Medulla oblongata (tissue), 1 donor: ENCODE results near the gene DPP9.
A peak's percentile ranks its signal among the peaks of the same experiment; 100 is the strongest.
"Not testable (repeated sequence)": the region's sequence is repeated elsewhere in the genome, so short reads cannot be mapped to it uniquely, and the experiment has no call there.

Experiments used
- DNase-seq: peaks from one replicate; pipeline ENCODE4 v3.0.0-alpha.2; 2015; ENCODE audit errors: extremely low spot score

The DPP9 gene

DNA sequence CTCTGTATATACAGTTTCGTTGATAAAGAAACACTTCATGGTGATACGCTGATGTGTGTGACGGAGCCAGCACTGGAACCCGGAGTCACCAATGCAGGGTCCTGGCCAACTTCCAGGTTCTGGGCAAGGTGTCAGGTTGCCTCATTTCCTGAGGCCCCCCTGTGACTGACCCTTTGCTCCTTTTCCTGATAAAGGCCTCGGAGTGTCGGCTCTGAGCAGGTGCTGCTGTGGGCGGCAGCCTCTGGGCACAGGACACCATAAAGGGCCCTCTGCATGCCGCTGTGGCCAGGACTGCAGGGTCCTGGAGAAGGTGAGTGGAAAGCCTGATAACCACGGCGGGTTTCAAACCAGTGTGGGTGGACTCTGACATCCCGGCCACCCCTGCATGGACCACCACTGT is 36.2 kb downstream of the DPP9 start:
- no peak for DNase-seq

- DNase-seq, result no peak
These were observed 36.9 kb downstream of the DPP9 start for GRCh38 chr19:4686700-4687099.

- DNase-seq, result peak; percentile 21
These were observed 39.1 kb downstream of the DPP9 start for GRCh38 chr19:4684312-4685095.

GRCh38 chr19:4682417-4683200 is 41.0 kb downstream of the DPP9 start:
- no peak for DNase-seq

DNA sequence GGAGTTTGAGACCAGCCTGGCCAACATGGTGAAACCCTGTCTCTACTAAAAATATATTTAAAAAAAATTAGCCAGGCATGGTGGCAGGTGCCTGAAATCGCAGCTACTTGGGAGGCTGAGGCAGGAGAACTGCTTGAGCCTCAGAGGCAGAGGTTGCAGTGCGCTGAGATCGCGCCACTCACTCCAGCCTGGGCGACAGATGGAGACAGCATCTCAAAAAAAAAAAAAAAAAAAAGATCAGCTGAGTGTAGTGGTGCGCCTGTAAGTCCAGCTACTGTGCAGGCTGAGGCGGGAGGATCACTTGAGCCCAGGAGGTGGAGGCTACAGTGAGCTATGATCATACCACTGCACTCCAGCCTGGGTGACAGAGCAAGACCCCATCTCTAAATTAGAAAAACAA is 43.6 kb downstream of the DPP9 start:
- not testable (repeated sequence) for DNase-seq

GRCh38 chr19:4678881-4679790 is 44.5 kb downstream of the DPP9 start:
- no peak for DNase-seq

DNA sequence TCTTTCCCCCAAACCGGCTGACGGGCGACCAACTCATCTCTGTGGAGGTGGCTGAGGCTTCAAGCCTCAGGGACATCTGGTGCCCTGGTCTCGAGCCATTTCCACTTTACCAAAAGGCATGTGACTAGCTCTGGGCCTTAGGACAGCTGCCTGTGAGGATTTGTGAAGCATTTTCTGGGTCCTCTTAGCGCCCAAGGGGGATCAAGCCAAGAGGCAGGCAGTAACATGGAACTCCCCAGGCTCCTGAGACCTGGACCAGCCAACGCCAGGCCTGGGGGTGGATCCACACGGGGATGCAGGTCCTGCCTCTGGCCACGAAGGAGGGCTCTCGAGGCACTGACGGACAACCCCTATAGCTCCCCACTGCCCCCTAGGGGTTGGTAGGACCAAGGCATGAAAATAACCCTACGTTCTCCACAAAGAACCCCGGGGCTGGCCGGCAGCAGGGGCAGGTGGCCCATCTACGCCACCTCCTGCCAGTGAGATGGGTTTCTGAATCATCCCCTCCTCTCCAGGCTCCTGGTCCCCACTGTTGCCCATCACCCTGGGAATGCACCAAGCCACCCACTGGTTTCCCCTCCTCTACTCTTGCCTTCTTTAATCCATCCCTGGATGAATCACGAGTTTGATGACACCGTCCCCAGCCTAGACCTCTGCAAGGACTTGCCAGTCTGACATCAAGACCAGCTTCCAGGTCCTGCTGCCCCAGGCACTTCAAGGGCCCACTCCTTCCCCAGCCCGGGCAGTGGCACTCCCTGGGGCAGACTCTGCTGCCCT is 46.5 kb downstream of the DPP9 start:
- peak; percentile 14 for DNase-seq

DNA sequence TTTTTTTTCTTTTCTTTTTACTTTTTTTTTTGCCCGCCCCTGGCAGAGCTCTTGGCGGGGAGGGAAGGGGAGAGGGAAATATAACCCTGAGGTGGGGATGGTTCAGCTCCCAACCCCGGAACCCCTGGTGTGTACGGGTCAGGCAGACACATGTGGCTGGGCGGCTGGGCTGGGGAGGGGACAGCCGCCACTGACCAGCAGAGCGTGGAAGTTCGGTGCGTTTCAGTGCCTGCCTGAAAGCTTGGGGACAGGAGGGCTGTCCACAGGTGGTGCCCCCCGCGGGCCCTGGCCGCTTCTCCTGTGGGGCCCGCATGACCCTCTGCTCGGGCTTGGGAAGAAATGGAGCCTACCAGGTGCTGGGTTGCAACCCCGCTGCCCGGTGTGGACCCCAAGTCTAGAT is 48.3 kb downstream of the DPP9 start:
- DNase-seq, result no peak

GRCh38 chr19:4673726-4674125 is 49.9 kb downstream of the DPP9 start:
- DNase-seq, result no peak

DNA sequence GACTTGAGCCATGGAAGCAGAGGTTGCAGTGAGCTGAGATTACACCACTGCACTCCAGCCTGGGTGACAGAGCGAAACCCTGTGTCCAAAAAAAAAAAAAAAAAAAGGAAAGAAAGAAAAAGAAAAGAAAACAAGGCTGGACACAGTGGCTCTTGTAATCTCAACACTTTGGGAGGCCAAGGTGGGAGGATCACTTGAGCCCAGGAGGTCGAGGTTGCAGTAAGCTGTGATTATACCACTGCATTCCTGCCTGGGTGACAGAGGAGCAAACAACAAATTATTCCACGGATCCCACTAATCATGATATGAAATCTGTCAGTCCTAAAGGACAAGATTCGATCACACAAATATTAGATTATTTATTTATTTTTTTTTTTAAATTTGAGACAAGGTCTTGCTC is 50.4 kb downstream of the DPP9 start:
- DNase-seq, result no peak

DNA sequence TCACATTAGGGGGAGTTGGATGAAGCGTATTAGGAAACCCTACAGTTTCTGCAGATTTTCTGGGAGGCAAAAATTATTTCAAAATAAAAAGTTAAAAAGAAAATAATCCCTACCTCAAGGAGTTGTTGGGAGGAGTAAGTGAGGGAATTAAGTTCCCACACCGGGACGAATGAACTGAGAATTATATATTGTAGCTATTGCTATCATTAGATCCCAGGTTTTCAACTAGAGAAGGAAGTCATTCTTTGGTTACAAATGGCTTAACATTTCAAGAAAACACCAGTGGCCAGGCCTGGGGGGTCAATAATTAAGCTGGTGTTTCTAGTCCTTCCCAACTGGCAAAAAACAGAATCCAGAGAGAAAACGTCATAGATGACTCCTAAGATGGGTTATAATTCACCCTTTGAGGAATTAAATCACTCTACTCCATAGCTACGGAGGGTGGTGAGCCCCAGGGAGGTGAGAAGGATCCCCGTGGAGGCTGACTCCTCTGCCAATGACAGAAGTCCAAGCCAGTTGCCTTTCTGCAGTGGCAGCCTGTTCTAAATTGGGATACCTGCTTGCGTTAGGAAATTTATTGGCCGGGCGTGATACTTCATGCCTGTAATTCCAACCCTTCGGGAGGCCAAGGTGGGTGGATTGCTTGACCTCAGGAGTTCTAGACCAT is 52.3 kb downstream of the DPP9 start:
- no peak for DNase-seq

DNA sequence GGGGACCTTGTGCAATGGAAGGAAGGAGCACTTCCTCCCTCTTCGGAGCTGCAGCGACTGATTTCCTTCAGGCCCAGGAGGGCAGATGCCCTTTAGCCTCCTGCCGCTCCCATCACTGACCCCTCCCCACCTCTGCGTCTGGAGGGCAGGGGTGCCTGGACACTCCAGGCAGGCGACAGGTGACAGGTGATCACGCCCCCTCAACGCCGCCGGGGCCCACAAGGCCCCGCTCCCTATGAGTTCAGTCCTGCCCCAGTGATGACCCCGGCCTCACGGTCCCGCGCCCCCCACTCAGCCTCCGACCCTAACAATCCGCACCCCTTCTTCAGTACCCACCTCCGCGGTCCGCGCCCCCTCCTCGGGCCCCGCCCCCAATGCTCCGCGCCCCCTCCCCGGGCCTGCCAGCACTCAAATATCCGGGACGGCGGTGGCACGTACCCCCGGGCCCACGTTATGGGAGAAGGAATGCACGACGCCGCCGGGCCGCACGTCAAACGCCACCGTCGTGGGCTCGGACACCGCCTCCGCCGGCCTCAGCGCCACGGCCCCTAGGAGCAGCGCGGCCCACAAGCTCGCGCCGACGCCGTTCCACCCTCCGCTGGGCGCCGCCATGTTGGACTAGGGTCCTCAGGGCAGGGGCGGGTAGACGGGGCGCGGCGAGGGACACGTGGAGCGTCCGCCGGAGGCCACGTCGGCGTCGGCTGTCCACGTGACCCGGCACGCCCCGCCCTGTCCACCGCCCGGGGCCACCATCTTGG is 53.7 kb downstream of the DPP9 start, which contains the start of gene MYDGF:
TSS of gene MYDGF (minus strand) at position 620 of the 758 bp plus-strand sequence. CDS start at position 612, 8 bp downstream.
- DNase-seq, result peak; percentile 86

DNA sequence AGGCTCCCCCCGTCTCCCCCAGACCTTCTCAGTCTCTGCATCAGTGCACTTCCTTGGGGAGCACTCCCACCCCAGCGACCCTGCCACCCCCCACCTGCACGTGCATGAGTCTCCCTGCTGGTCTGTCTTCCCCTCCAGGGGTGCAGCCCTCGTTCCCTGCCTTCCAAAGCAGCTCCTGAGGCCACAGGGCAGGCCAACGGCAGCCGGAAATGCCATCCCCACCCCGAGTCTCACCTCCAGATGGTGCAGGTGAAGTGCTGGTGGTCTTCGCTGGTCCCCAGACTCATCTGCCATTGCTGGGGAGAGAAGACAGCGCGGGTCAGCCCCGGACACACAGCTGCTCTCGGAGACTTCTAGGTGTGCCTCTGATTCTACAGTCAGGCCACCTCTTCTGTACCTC is 59.0 kb downstream of the DPP9 start:
- no peak for DNase-seq

DNA sequence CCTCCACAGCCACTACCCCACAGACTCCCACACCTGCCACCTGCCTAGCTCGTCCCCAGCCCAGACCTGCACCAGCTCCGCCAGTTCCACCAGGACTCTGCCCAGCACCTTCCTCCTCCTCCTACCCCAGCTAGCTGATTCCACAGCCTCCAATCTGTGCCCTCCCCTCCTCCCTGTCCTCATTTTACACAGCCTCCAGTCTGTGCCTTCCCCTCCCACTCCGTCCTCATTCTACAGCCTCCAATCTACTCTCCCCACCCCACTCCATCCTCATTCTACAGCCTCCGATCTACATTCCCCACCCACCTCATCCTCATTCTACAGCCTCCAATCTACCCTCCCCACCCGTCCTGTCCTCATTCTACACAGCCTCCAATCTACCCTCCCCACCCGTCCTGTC is 60.8 kb downstream of the DPP9 start:
- no peak for DNase-seq

DNA sequence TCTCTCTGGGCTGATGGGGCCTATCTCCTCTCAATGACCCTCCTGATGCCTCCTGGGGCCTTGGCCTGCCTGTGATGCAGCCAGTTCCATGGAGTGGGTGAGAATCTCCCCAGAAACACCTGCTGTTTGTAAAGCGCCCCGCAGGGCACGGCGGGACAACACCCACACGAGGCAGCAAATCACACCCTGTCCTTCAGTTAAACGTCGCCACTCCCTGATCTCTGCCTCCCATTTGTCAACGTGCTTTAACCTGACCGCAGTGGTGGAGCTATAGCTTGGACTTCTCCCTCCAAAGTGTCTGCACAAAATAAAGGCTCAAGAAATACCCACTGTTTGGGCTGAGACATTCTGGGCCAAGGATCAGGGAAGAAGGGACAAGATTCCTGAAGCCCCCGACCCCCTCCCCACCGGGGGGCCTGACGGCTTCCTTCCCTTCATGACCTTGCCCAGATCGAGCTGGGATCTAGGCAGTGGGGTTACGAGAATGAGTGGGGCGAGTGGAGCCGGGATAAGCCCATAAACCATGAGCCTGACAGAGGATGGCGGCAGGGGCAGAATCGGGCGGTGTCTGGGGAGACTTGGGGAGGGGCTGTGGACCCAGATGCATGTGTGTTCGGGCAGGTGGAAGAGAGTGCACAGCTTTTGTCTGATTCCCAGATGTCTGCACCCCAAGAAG is 61.5 kb downstream of the DPP9 start:
- no peak for DNase-seq

DNA sequence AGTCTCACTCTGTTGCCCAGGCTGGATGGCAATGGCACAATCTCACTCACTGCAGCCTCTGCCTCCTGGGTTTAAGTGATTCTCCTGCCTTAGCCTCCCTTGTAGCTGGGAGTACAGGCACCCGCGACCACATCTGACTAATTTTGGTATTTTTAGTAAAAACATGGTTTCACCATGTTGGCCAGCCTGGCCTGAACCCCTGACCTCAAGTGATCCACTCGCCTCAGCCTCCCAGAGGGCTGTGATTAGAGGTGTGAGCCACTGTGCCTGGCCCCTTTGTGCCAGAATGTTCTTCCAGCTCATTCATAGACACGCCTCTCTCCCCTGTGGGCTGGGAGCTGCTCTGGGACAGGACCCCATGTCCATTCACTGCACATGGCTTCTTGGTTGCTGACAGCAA is 62.6 kb downstream of the DPP9 start:
- no peak for DNase-seq

GRCh38 chr19:4660181-4660791 is 63.4 kb downstream of the DPP9 start:
- no peak for DNase-seq

DNA sequence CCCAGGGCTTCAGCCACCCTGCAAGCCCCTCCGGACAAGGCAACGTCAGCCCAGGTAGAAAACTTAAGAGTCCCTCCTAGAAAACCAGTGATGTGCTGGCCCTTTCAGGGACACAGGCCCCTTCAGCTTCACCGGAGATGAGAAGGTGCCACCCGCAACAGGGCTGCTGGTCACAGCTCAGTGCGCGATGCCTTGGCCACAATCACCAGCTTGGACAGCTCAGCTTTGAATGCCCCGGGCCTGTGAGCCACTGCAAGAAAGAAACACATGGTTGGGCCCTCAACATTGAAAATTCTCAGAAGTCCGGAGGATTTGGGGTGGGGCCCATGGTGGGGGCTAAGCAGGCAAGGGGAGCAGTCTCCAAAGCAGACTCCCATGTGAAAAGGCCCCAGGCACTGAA is 65.8 kb downstream of the DPP9 start:
- no peak for DNase-seq

GRCh38 chr19:4657262-4657661 is 66.4 kb downstream of the DPP9 start:
- DNase-seq, result no peak
